H9 (cell line): ENCODE results near the gene HMCN1. TPM values are rescaled to one million over a fixed set of nuclear protein-coding genes. Genes with fewer than 3 reads are reported as not detected.

Experiments used
- DNase-seq: peaks from one replicate; pipeline ENCODE4 v3.0.0-alpha.2; 2017
- H2AFZ ChIP-seq: one replicate; pipeline ENCODE4 v1.6.1; 2013; ENCODE audit warnings: mild to moderate bottlenecking, low read length, control low read depth, moderate library complexity
- H2AK5ac ChIP-seq: 2 replicates; pipeline ENCODE4 v1.6.1; 2013; ENCODE audit warnings: low read length, control low read depth, mixed read lengths; ENCODE audit not compliant: insufficient read length
- H2BK120ac ChIP-seq: one replicate; pipeline ENCODE4 v1.6.1; 2013; ENCODE audit warnings: low read depth, mild to moderate bottlenecking, low read length, control low read depth, inconsistent platforms; ENCODE audit not compliant: poor library complexity, severe bottlenecking
- H2BK12ac ChIP-seq: 2 replicates; pipeline ENCODE4 v1.6.1; 2013; ENCODE audit warnings: low read length, control low read depth, mixed read lengths, low read depth; ENCODE audit not compliant: insufficient read length
- H2BK15ac ChIP-seq: 2 replicates; pipeline ENCODE4 v1.6.1; 2013; ENCODE audit warnings: low read depth, low read length, control low read depth
- H2BK20ac ChIP-seq: one replicate; pipeline ENCODE4 v1.6.1; 2013; ENCODE audit warnings: low read depth, mild to moderate bottlenecking, low read length, control low read depth, inconsistent platforms; ENCODE audit not compliant: poor library complexity, severe bottlenecking
- H2BK5ac ChIP-seq: 2 replicates; pipeline ENCODE4 v1.6.1; 2013; ENCODE audit warnings: low read length, control low read depth, mixed read lengths; ENCODE audit not compliant: insufficient read length
- H3K14ac ChIP-seq: 2 replicates; pipeline ENCODE4 v1.6.1; 2013; ENCODE audit warnings: low read length, control low read depth; ENCODE audit not compliant: insufficient read depth
- H3K18ac ChIP-seq: 2 replicates; pipeline ENCODE4 v1.6.1; 2013; ENCODE audit warnings: low read depth, mild to moderate bottlenecking, mixed read lengths, low read length, control low read depth; ENCODE audit not compliant: insufficient read length
- H3K23ac ChIP-seq: 2 replicates; pipeline ENCODE4 v1.6.1; 2013; ENCODE audit warnings: low read length, control low read depth, mixed read lengths, low read depth; ENCODE audit not compliant: insufficient read length
- H3K23me2 ChIP-seq: 2 replicates; pipeline ENCODE4 v1.6.1; 2013; ENCODE audit warnings: low read depth, mild to moderate bottlenecking, mixed read lengths, low read length, control low read depth; ENCODE audit not compliant: insufficient read length, poor library complexity, severe bottlenecking
- H3K27ac ChIP-seq: 2 replicates; pipeline ENCODE4 v1.5.1; 2013; ENCODE audit warnings: low read length, control low read depth, mixed read lengths, low read depth; ENCODE audit not compliant: insufficient read length
- H3K27me3 ChIP-seq: 2 replicates; pipeline ENCODE4 v1.6.1; 2013; ENCODE audit warnings: low read length, control low read depth, inconsistent platforms; ENCODE audit not compliant: insufficient read depth
- H3K4ac ChIP-seq: 2 replicates; pipeline ENCODE4 v1.6.1; 2013; ENCODE audit warnings: low read depth, mild to moderate bottlenecking, control low read depth, inconsistent platforms, low read length, moderate library complexity
- H3K4me1 ChIP-seq: 2 replicates; pipeline ENCODE4 v1.6.1; 2013; ENCODE audit warnings: low read length, control low read depth, inconsistent platforms; ENCODE audit not compliant: insufficient read depth
- H3K4me2 ChIP-seq: 2 replicates; pipeline ENCODE4 v1.6.1; 2013; ENCODE audit warnings: low read length, control low read depth, mixed read lengths; ENCODE audit not compliant: insufficient read length, insufficient read depth
- H3K56ac ChIP-seq: 2 replicates; pipeline ENCODE4 v1.6.1; 2013; ENCODE audit warnings: low read depth, mild to moderate bottlenecking, mixed read lengths, low read length, control low read depth; ENCODE audit not compliant: insufficient read length
- H3K79me1 ChIP-seq: 2 replicates; pipeline ENCODE4 v1.6.1; 2013; ENCODE audit warnings: low read depth, mild to moderate bottlenecking, moderate library complexity, low read length, control low read depth, inconsistent platforms; ENCODE audit not compliant: insufficient read depth, poor library complexity, severe bottlenecking
- H3K79me2 ChIP-seq: 2 replicates; pipeline ENCODE4 v1.6.1; 2013; ENCODE audit warnings: low read length, control low read depth, inconsistent platforms; ENCODE audit not compliant: insufficient read depth
- H3K9ac ChIP-seq: 2 replicates; pipeline ENCODE4 v1.6.1; 2013; ENCODE audit warnings: low read length, control low read depth, mixed read lengths; ENCODE audit not compliant: insufficient read length; ENCODE audit errors: extremely low read depth
- H3K9me3 ChIP-seq: one replicate; pipeline ENCODE4 v1.6.1; 2013; ENCODE audit warnings: low read depth, low read length, inconsistent platforms; ENCODE audit not compliant: control insufficient read depth
- H3T11ph ChIP-seq: one replicate; pipeline ENCODE4 v1.6.1; 2013; ENCODE audit warnings: mild to moderate bottlenecking, low read length, control low read depth, inconsistent platforms
- H4K20me1 ChIP-seq: one replicate; pipeline ENCODE4 v1.6.1; 2013; ENCODE audit not compliant: control insufficient read depth, insufficient read length, insufficient read depth
- H4K5ac ChIP-seq: 2 replicates; pipeline ENCODE4 v1.6.1; 2013; ENCODE audit warnings: low read depth, mild to moderate bottlenecking, mixed read lengths, low read length, control low read depth; ENCODE audit not compliant: insufficient read length
- H4K8ac ChIP-seq: replicated peaks from 2 replicates; pipeline ENCODE4 v1.6.1; 2013; ENCODE audit warnings: low read length, control low read depth, mixed read lengths, low read depth; ENCODE audit not compliant: insufficient read length
- H4K91ac ChIP-seq: 2 replicates; pipeline ENCODE4 v1.6.1; 2013; ENCODE audit warnings: low read depth, mild to moderate bottlenecking, moderate library complexity, mixed read lengths, low read length, control low read depth; ENCODE audit not compliant: insufficient read length
- H3K27ac Mint-ChIP-seq, 3 experiments: 2 replicates in 2 of 3; 3 replicates in 1 of 3; pipeline ENCODE4 v1.8.0; 2020 to 2021; ENCODE audit warnings: mixed read lengths in 3 of 3, mild to moderate bottlenecking in 1 of 3, moderate library complexity in 1 of 3
- H3K27me3 Mint-ChIP-seq: 2 replicates; pipeline ENCODE4 v1.8.0; 2021; ENCODE audit warnings: low read depth, mild to moderate bottlenecking, moderate library complexity, mixed read lengths
- H3K36me3 Mint-ChIP-seq, 3 experiments: 2 replicates in 2 of 3; 3 replicates in 1 of 3; pipeline ENCODE4 v1.8.0; 2020 to 2021; ENCODE audit warnings: low read depth in 3 of 3, mixed read lengths in 3 of 3; ENCODE audit not compliant: insufficient read depth in 1 of 3
- H3K4me1 Mint-ChIP-seq, 2 experiments: 2 replicates each; pipeline ENCODE4 v1.8.0; 2020; ENCODE audit warnings: mixed read lengths in 2 of 2
- H3K4me3 Mint-ChIP-seq, 2 experiments: 2 replicates in 1 of 2; 3 replicates in 1 of 2; pipeline ENCODE4 v1.8.0; 2020 to 2021; ENCODE audit warnings: mild to moderate bottlenecking in 2 of 2, mixed read lengths in 2 of 2, moderate library complexity in 1 of 2
- H3K9me3 Mint-ChIP-seq, 2 experiments: 2 replicates in 1 of 2; 3 replicates in 1 of 2; pipeline ENCODE4 v1.8.0; 2020; ENCODE audit warnings: mild to moderate bottlenecking in 2 of 2, mixed read lengths in 2 of 2, moderate library complexity in 1 of 2
- WGBS: extraction: QIAGEN DNeasy Blood & Tissue Kit; methylation state at CpG from one replicate; pipeline ENCODE4 v1.1.7; 2013; ENCODE audit warnings: missing lambda C conversion rate, low lambda C conversion rate, mixed read lengths; ENCODE audit not compliant: insufficient read length; ENCODE audit errors: extremely low coverage; 5-methylcytosine and 5-hydroxymethylcytosine counted together
- total RNA-seq: library from RNA; stranded (reverse); gene quantifications from 2 replicates; pipeline ENCODE4 v1.2.1, GENCODE V29; 2021
- TF ChIP-seq, protein P1 (sequence below): fragments of 200-600 bp; sonication (generic); conservative IDR thresholded peaks from 3 replicates; pipeline ENCODE4 v1.8.0; 2021; ENCODE audit warnings: antibody characterized with exemption, mild to moderate bottlenecking

HMCN1 gene
- total RNA-seq, 1 experiment from 2014 or later = 3.3 TPM

- Histone ChIP-seq H3K79me2 (no peaks in the 10 kb centered on the region), H2BK20ac (no peak overlapping the region), H2BK120ac (no peak overlapping the region), H3K9me3 (no peaks in the 10 kb centered on the region), H3K4me1 (peaks cover 5% of the 10 kb centered on the region; the same call in 1 of the 2 replicates), H3K23me2 (no peaks in the 10 kb centered on the region), H3K14ac (no peak overlapping the region), H3K79me1 (no peaks in the 10 kb centered on the region), H3T11ph (no peak overlapping the region), H4K20me1 (no peaks in the 10 kb centered on the region), H4K5ac (no peak overlapping the region), H2AK5ac (no peak overlapping the region), H3K4ac (no peak overlapping the region), H3K27me3 (no peaks in the 10 kb centered on the region), H2AFZ (no peak overlapping the region), H3K18ac (no peak overlapping the region), H3K56ac (no peak overlapping the region), H3K23ac (no peak overlapping the region), H3K9ac (no peak overlapping the region), H4K8ac (no peak overlapping the region), H2BK5ac (no peak overlapping the region), H4K91ac (no peak overlapping the region), H2BK12ac (no peak overlapping the region), H2BK15ac (no peak overlapping the region), H3K4me2 (no peak overlapping the region), H3K27ac (no peak overlapping the region)
- WGBS = no CpG with 5 or more reads among the region's 1 CpG
- TF ChIP-seq, protein P1, sequence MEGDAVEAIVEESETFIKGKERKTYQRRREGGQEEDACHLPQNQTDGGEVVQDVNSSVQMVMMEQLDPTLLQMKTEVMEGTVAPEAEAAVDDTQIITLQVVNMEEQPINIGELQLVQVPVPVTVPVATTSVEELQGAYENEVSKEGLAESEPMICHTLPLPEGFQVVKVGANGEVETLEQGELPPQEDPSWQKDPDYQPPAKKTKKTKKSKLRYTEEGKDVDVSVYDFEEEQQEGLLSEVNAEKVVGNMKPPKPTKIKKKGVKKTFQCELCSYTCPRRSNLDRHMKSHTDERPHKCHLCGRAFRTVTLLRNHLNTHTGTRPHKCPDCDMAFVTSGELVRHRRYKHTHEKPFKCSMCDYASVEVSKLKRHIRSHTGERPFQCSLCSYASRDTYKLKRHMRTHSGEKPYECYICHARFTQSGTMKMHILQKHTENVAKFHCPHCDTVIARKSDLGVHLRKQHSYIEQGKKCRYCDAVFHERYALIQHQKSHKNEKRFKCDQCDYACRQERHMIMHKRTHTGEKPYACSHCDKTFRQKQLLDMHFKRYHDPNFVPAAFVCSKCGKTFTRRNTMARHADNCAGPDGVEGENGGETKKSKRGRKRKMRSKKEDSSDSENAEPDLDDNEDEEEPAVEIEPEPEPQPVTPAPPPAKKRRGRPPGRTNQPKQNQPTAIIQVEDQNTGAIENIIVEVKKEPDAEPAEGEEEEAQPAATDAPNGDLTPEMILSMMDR = no peak
- DNase-seq = no peak
- H3K27ac Mint-ChIP-seq = no peak overlapping the region
- H3K4me3 Mint-ChIP-seq = no peak overlapping the region
- H3K27me3 Mint-ChIP-seq = no peaks in the 10 kb centered on the region
- H3K4me1 Mint-ChIP-seq = peaks cover 2% of the 10 kb centered on the region in 2 experiments; a peak in 1 of 4 replicates
- H3K36me3 Mint-ChIP-seq = no peaks in the 10 kb centered on the region
- H3K9me3 Mint-ChIP-seq = no peaks in the 10 kb centered on the region
Measured at GRCh38 chr1:185835191-185835590, 101.0 kb downstream of the HMCN1 start.
